A549 (cell line): ENCODE results near the gene RHOB. TPM values are rescaled to one million over a fixed set of nuclear protein-coding genes. Genes with fewer than 3 reads are reported as not detected.
A peak's percentile ranks its signal among the peaks of the same experiment; 100 is the strongest.

Experiments used
- ATAC-seq, 2 experiments: fragments of 200-7000 bp in 1 of 2; fragments of >200 bp in 1 of 2; cut with Nextera tagmentation in 1 of 2; cut with Tn5 transposase in 1 of 2; 3 replicates each; pipeline versions ENCODE4 v1.8.0 to v1.9.1; 2018 to 2020; ENCODE audit warnings: mild to moderate bottlenecking in 1 of 2, moderate library complexity in 1 of 2
- CTCF ChIA-PET: fragments of 300-600 bp; sonication (Branson Sonifier 250); formaldehyde crosslinking; extraction: SDS; loops from one replicate; lab custom pipeline; 2021; ENCODE audit warnings: antibody characterized with exemption, inconsistent platforms; lab: Yijun Ruan, JAX
- POLR2A ChIA-PET: fragments of 350-600 bp; formaldehyde crosslinking; extraction: SDS; loops from one replicate; lab custom pipeline; 2021; ENCODE audit warnings: antibody characterized with exemption, inconsistent platforms; lab: Yijun Ruan, JAX
- DNase-seq, 2 experiments: peaks; one replicate each; pipeline versions ENCODE4 v3.0.0 to v3.0.0-alpha.2; 2011 to 2016; ENCODE audit warnings: low read depth in 1 of 2, low spot score in 1 of 2
- FAIRE-seq: peaks from 2 replicates; lab custom pipeline; 2011; peaks lifted over from hg19 to GRCh38; lab: Jason Lieb, UNC
- H3K27ac ChIP-seq, 2 experiments: fragments of >200 bp; sonication (Bioruptor Twin); formaldehyde crosslinking; 3 replicates each; pipeline ENCODE4 v1.5.1; 2016 to 2017
- H3K4me1 ChIP-seq: fragments of >200 bp; sonication (Bioruptor Twin); formaldehyde crosslinking; 3 replicates; pipeline ENCODE4 v1.6.1; 2016
- H3K4me2 ChIP-seq: fragments of >200 bp; sonication (Bioruptor Twin); formaldehyde crosslinking; 3 replicates; pipeline ENCODE4 v1.6.1; 2016
- H3K4me3 ChIP-seq: fragments of >200 bp; sonication (Bioruptor Twin); formaldehyde crosslinking; 3 replicates; pipeline ENCODE4 v1.5.1; 2016
- H3K9me3 ChIP-seq: fragments of >200 bp; sonication (Bioruptor Twin); formaldehyde crosslinking; 3 replicates; pipeline ENCODE4 v1.6.1; 2016
- CBX8 ChIP-seq: fragments of 200-600 bp; sonication (generic); IDR thresholded peaks from 2 replicates; pipeline ENCODE4 v1.6.1; 2016
- CTCF ChIP-seq: fragments of >200 bp; sonication (Bioruptor Twin); formaldehyde crosslinking; IDR thresholded peaks from 3 replicates; pipeline ENCODE4 v1.5.1; 2016
- ELK1 ChIP-seq: fragments of 150-350 bp; IDR thresholded peaks from 2 replicates; pipeline ENCODE4 v1.6.1; 2014; ENCODE audit warnings: low read depth, mild to moderate bottlenecking, low read length
- EP300 ChIP-seq, 2 experiments: fragments of >200 bp; sonication (Bioruptor Twin); formaldehyde crosslinking; IDR thresholded peaks; 2 replicates in 1 of 2; 3 replicates in 1 of 2; pipeline ENCODE4 v1.6.1; 2016 to 2017
- ESRRA ChIP-seq: fragments of 150-350 bp; IDR thresholded peaks from 2 replicates; pipeline ENCODE4 v1.6.1; 2014; ENCODE audit warnings: mild to moderate bottlenecking, low read length, borderline replicate concordance
- FOSB ChIP-seq: fragments of 250-450 bp; sonication (Bioruptor Pico); IDR thresholded peaks from 2 replicates; pipeline ENCODE4 v1.5.0; 2020; ENCODE audit warnings: mild to moderate bottlenecking, moderate library complexity
- FOSL2 ChIP-seq, 2 experiments: fragments of 450-650 bp in 1 of 2; fragments of >200 bp in 1 of 2; sonication (Bioruptor Twin) in 1 of 2; formaldehyde crosslinking; IDR thresholded peaks; 2 replicates each; pipeline versions ENCODE4 v1.5.0 to v1.6.1; 2016 to 2020; ENCODE audit warnings: mild to moderate bottlenecking in 1 of 2, moderate library complexity in 1 of 2
- HDAC2 ChIP-seq: fragments of 200-600 bp; sonication (generic); IDR thresholded peaks from 2 replicates; pipeline ENCODE4 v1.6.1; 2016
- HEYL ChIP-seq: fragments of 250-450 bp; sonication (Bioruptor Pico); IDR thresholded peaks from 2 replicates; pipeline ENCODE4 v1.8.0; 2021; ENCODE audit warnings: mild to moderate bottlenecking, moderate library complexity
- HOXA7 ChIP-seq: fragments of 250-450 bp; sonication (Bioruptor Pico); IDR thresholded peaks from 2 replicates; pipeline ENCODE4 v1.5.0; 2020; ENCODE audit warnings: mild to moderate bottlenecking, moderate library complexity
- JUN ChIP-seq, 2 experiments: fragments of >200 bp; sonication (Bioruptor Twin); formaldehyde crosslinking; IDR thresholded peaks; 2 replicates in 1 of 2; 3 replicates in 1 of 2; pipeline ENCODE4 v1.6.1; 2016 to 2017
- KDM1A ChIP-seq: fragments of 200-600 bp; sonication (generic); IDR thresholded peaks from 2 replicates; pipeline ENCODE4 v1.6.1; 2016; ENCODE audit warnings: low read depth, mild to moderate bottlenecking
- MAFK ChIP-seq: fragments of 450-650 bp; IDR thresholded peaks from 2 replicates; pipeline ENCODE4 v1.6.1; 2014; ENCODE audit not compliant: partially characterized antibody
- MAX ChIP-seq: IDR thresholded peaks from 2 replicates; pipeline ENCODE4 v1.6.1; 2012
- MAZ ChIP-seq: fragments of 150-350 bp; IDR thresholded peaks from 2 replicates; pipeline ENCODE4 v1.6.1; 2014; ENCODE audit warnings: antibody characterized with exemption, low read depth, low read length, borderline replicate concordance
- MYC ChIP-seq: IDR thresholded peaks from 2 replicates; pipeline ENCODE4 v1.6.1; 2012; ENCODE audit warnings: mild to moderate bottlenecking, inconsistent platforms, low read length, improper control_type of control experiment, borderline replicate concordance
- NR3C1 ChIP-seq: fragments of >200 bp; sonication (Bioruptor Twin); formaldehyde crosslinking; IDR thresholded peaks from 3 replicates; pipeline ENCODE4 v1.6.1; 2017
- PBX3 ChIP-seq: IDR thresholded peaks from 2 replicates; pipeline ENCODE4 v1.6.1; 2012
- PHF8 ChIP-seq: fragments of 200-600 bp; sonication (generic); IDR thresholded peaks from 2 replicates; pipeline ENCODE4 v1.6.1; 2016; ENCODE audit warnings: low read depth, mild to moderate bottlenecking, antibody characterized with exemption, moderate library complexity, borderline replicate concordance
- POLR2A ChIP-seq: IDR thresholded peaks from 2 replicates; pipeline ENCODE4 v1.6.1; 2012; ENCODE audit warnings: mild to moderate bottlenecking, low read length
- RCOR1 ChIP-seq: fragments of 150-350 bp; IDR thresholded peaks from 2 replicates; pipeline ENCODE4 v1.6.1; 2014; ENCODE audit warnings: antibody characterized with exemption, low read length, low read depth
- REST ChIP-seq: fragments of 200-600 bp; sonication (generic); IDR thresholded peaks from 2 replicates; pipeline ENCODE4 v1.6.1; 2016; ENCODE audit warnings: antibody characterized with exemption, mild to moderate bottlenecking, moderate library complexity
- RNF2 ChIP-seq: fragments of 200-600 bp; sonication (generic); IDR thresholded peaks from 2 replicates; pipeline ENCODE4 v1.6.1; 2016; ENCODE audit warnings: low read depth, mild to moderate bottlenecking, antibody characterized with exemption, moderate library complexity, borderline replicate concordance
- SREBF2 ChIP-seq: fragments of 450-650 bp; IDR thresholded peaks from 2 replicates; pipeline ENCODE4 v1.6.1; 2014; ENCODE audit warnings: mild to moderate bottlenecking, moderate library complexity
- TFCP2L1 ChIP-seq: fragments of 250-450 bp; sonication (Bioruptor Pico); IDR thresholded peaks from 2 replicates; pipeline ENCODE4 v1.5.0; 2021; ENCODE audit warnings: mild to moderate bottlenecking
- USF2 ChIP-seq: fragments of 450-650 bp; IDR thresholded peaks from 2 replicates; pipeline ENCODE4 v1.6.1; 2014; ENCODE audit warnings: antibody characterized with exemption
- ZC3H11A ChIP-seq: fragments of 450-650 bp; IDR thresholded peaks from 2 replicates; pipeline ENCODE4 v1.6.1; 2014; ENCODE audit warnings: antibody characterized with exemption, mild to moderate bottlenecking
- ZNF302 ChIP-seq: fragments of 250-450 bp; sonication (Bioruptor Pico); IDR thresholded peaks from 2 replicates; pipeline ENCODE4 v1.9.0; 2021; ENCODE audit warnings: inconsistent platforms, mild to moderate bottlenecking, moderate library complexity
- WGBS: methylation state at CpG from one replicate; pipeline ENCODE4 v1.1.6; 2017; ENCODE audit errors: missing lambda C conversion rate; 5-methylcytosine and 5-hydroxymethylcytosine counted together
- polyA plus RNA-seq, 4 experiments: library from polyadenylated mRNA; depleted of rRNA in 3 of 4; stranded (reverse); fragments of >200 nt; fragmentation: RNase III in 1 of 4; extraction: RNeasy Plus Mini Kit Qiagen cat#74134 plus additional on column Dnase treatment in 1 of 4; gene quantifications; 2 replicates in 3 of 4; 3 replicates in 1 of 4; pipeline ENCODE4 v1.2.3, GENCODE V29; 2011 to 2017

Gene RHOB
- polyA plus RNA-seq, 2 of the 4 experiments (the other 2 are of a cell fraction), result 84.5 to 157 TPM

GRCh38 chr2:20473128-20473527 lies 26.3 kb downstream of the RHOB start:
- Histone ChIP-seq H3K9me3 (no peaks in the 10 kb centered on the region), H3K27ac (no peak overlapping the region), H3K4me2 (no peak overlapping the region), H3K4me1 (0 out of 3 replicates have a peak, but pooled peaks cover 4% of the 10 kb centered on the region), H3K4me3 (no peak overlapping the region)
- TF ChIP-seq REST (no peak), HDAC2 (no peak), PHF8 (no peak), ESRRA (no peak), FOSB (CRISPR knock-in tag) (no peak), USF2 (no peak), RNF2 (no peak), ZC3H11A (no peak), TFCP2L1 (no peak), SREBF2 (no peak), KDM1A (no peak), MAZ (no peak), POLR2A (no peak), MYC (no peak), EP300 (IDR thresholded peaks at IDR 0.05) (no peak), RCOR1 (no peak), ELK1 (no peak), JUN (IDR thresholded peaks at IDR 0.05) (no peak), NR3C1 (no peak), MAX (no peak)
- DNase-seq (no peak), FAIRE-seq (no peak), ATAC-seq (no peak)
- ChIA-PET CTCF (interaction anchor here (0.8 to 1.0 kb wide), 2 partner anchors 62 to 169 kb away, joined by 3 read pairs; no protein-coding TSS in a partner anchor), POLR2A (no interaction called here)
- WGBS, result 71% methylated on average over 4 of the region's 4 CpGs

GRCh38 chr2:20474757-20475566 lies 28.1 kb downstream of the RHOB start:
- Histone ChIP-seq H3K4me3 (no peak overlapping the region), H3K4me2 (no peak overlapping the region), H3K4me1 (0 out of 3 replicates have a peak, but pooled peaks cover 4% of the 10 kb centered on the region), H3K9me3 (no peaks in the 10 kb centered on the region), H3K27ac (peak overlapping the region in 1 of 2 experiments; percentile 16; a peak in 1 of 6 replicates)
- ATAC-seq (peak in 1 of 2 experiments; percentile 19; a peak in 3 of 6 replicates), DNase-seq (no peak), FAIRE-seq (no peak)
- 78% methylated on average over 7 of the region's 7 CpGs for WGBS
- POLR2A ChIA-PET, result interaction anchor here (1.4 kb wide), 1 partner anchor 28 kb away, joined by 7 read pairs; the partner anchor contains the start of gene RHOB
- CTCF ChIA-PET, result interaction anchor here (1.0 to 1.4 kb wide), 6 partner anchors 15 to 167 kb away, joined by 3 to 4 read pairs (median 3); no protein-coding TSS in a partner anchor
- no peak for TF ChIP-seq HDAC2
- no peak for TF ChIP-seq MAX
- no peak for TF ChIP-seq MYC
- TF ChIP-seq FOSL2 (IDR thresholded peaks at IDR 0.05), result no peak
- no peak for TF ChIP-seq FOSL2 (CRISPR knock-in tag; IDR thresholded peaks at IDR 0.05)
- TF ChIP-seq HEYL, result no peak
- TF ChIP-seq HOXA7, result no peak
- no peak for TF ChIP-seq CBX8
- TF ChIP-seq MAFK, result no peak
- no peak for TF ChIP-seq ZNF302 (CRISPR knock-in tag)
- TF ChIP-seq ZC3H11A, result no peak
- TF ChIP-seq ESRRA, result no peak
- TF ChIP-seq PBX3, result no peak
- TF ChIP-seq TFCP2L1, result no peak
- TF ChIP-seq CTCF, result no peak
